ENCODE measurements around the gene WNT7A.

WNT7A gene

DNA sequence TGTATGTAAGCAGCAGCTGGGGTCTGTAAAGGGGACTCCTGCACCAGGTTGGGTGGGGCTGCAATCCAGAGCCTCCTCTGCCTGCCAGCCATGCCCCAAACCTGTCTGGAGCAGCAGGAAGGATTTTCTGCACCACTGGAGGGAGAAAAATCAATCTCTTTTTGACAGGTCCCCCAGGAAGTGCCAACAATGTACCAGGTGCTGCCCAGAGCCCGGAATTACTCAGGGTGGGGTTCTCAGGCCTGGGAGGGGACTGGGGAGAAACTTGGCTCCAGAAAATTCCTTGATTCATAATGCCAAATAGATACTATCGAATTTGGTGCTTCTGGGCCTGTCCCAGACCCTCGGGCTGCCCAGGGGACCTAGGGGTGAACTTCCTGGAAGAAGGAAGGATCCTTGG is 52.6 kb downstream of the WNT7A start:
- no peaks in the 10 kb centered on the region for H3K27me3 ChIP-seq

GRCh38 chr3:13826672-13827071 is 53.2 kb downstream of the WNT7A start:
- Histone ChIP-seq H3K4me3 (ENCODE audit: low read depth in 1 of 2, low read length in 1 of 2) (no peak overlapping the region), H3K9me3 (no peaks in the 10 kb centered on the region), H3K27me3 (no peaks in the 10 kb centered on the region), H3K4me1 (ENCODE audit: control insufficient read depth in 1 of 2, insufficient read depth in 1 of 2, low read depth in 1 of 2, low read length in 1 of 2) (no peaks in the 10 kb centered on the region), H3K27ac (no peak overlapping the region), H3K36me3 (no peaks in the 10 kb centered on the region)
- TF ChIP-seq CTCF (IDR thresholded peaks at IDR 0.05), result no peak

More for the DNA sequence above, 52.6 kb downstream of the WNT7A start:
- TF ChIP-seq CTCF (IDR thresholded peaks at IDR 0.05), result no peak
- Histone ChIP-seq H3K4me3 (ENCODE audit: low read depth in 1 of 2, low read length in 1 of 2) (no peak overlapping the region), H3K4me1 (ENCODE audit: control insufficient read depth in 1 of 2, insufficient read depth in 1 of 2, low read depth in 1 of 2, low read length in 1 of 2) (no peaks in the 10 kb centered on the region), H3K27ac (no peak overlapping the region), H3K36me3 (no peaks in the 10 kb centered on the region), H3K9me3 (no peaks in the 10 kb centered on the region)

DNA sequence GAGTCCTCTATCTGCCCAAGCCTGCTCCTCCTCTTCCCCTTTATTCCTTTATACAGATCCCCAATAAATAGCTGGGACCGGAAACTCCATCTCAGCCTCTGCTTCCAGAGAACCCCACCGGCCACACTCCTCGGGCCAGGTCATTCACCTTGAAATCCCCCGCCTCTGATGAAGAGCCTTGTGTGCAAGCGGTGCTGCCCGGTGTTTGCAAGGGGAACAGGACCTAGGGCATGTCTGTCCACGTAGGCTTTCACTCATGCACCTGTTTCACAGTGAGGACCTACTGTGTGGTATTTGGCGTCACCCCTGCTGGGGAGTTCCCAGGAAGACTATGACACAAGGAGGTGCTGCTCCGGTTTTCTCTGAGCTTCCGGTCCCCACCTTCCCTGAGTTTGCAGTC is 54.0 kb downstream of the WNT7A start:
- H3K27me3 ChIP-seq, result no peaks in the 10 kb centered on the region
- H3K27ac ChIP-seq, result no peak overlapping the region
- H3K4me3 ChIP-seq (ENCODE audit: low read depth in 1 of 2, low read length in 1 of 2), result no peak overlapping the region
- no peaks in the 10 kb centered on the region for H3K9me3 ChIP-seq
- H3K4me1 ChIP-seq (ENCODE audit: control insufficient read depth in 1 of 2, insufficient read depth in 1 of 2, low read depth in 1 of 2, low read length in 1 of 2), result no peaks in the 10 kb centered on the region
- TF ChIP-seq CTCF (IDR thresholded peaks at IDR 0.05), result no peak
- no peaks in the 10 kb centered on the region for H3K36me3 ChIP-seq

- Histone ChIP-seq H3K4me3 (ENCODE audit: low read depth in 1 of 2, low read length in 1 of 2) (no peak overlapping the region), H3K27ac (no peak overlapping the region), H3K4me1 (ENCODE audit: control insufficient read depth in 1 of 2, insufficient read depth in 1 of 2, low read depth in 1 of 2, low read length in 1 of 2) (no peaks in the 10 kb centered on the region), H3K36me3 (no peaks in the 10 kb centered on the region), H3K27me3 (no peaks in the 10 kb centered on the region), H3K9me3 (no peaks in the 10 kb centered on the region)
- no peak for TF ChIP-seq CTCF (IDR thresholded peaks at IDR 0.05)
These were observed 54.6 kb downstream of the WNT7A start for GRCh38 chr3:13825311-13825579.

DNA sequence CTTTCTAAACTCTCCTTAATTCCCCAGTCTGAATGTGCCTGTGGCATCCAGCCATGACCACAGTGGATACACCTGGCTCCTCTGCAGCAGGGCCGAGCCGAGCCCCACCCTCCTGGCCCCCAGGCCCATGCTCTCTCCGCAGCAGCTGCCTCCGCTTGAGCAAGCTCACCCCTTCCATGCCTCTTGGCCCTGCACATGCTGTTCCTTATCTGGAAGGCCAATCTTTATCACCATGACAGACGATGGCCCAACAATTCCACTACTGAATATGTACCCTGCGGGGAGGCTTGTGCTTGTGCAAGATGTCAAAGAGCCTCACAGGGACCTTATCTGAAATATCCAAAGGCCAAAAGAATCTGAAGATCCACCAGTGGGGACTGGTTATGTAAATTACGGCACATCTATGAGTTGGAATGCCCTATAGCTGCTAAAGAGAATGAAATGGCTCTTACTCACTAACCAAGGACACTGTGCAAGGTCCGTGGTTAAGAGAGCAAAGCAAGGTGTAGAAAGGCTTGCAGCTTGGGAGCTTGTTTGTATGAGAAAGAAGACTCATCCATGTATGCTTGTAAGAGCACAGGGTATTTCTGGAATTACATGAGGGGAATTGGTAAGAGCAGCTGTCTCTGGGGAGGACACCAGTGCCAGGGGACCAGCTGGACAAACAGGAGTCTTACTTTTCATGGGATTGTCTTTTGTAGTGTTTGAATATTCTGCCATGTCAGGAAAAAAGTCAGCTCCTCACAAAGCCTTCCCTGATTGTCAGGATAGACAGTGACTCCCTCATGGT is 55.2 kb downstream of the WNT7A start:
- no peaks in the 10 kb centered on the region for H3K4me1 ChIP-seq (ENCODE audit: control insufficient read depth in 1 of 2, insufficient read depth in 1 of 2, low read depth in 1 of 2, low read length in 1 of 2)
- H3K4me3 ChIP-seq (ENCODE audit: low read depth in 1 of 2, low read length in 1 of 2), result no peak overlapping the region
- no peaks in the 10 kb centered on the region for H3K36me3 ChIP-seq
- no peak for TF ChIP-seq CTCF (IDR thresholded peaks at IDR 0.05)
- H3K9me3 ChIP-seq, result no peaks in the 10 kb centered on the region
- H3K27me3 ChIP-seq, result no peaks in the 10 kb centered on the region
- H3K27ac ChIP-seq, result no peak overlapping the region
